Subcutaneous adipose tissue (tissue), 4 donors: ENCODE results near the gene GJD3. TPM values are rescaled to one million over a fixed set of nuclear protein-coding genes. Genes with fewer than 3 reads are reported as not detected.

Source experiments
- total RNA-seq, 4 donors: library from RNA; depleted of rRNA; stranded (reverse); fragments of >200 nt; gene quantifications; one replicate each; pipeline ENCODE4 v1.1.0, GENCODE V29; 2016
- TF ChIP-seq, protein P1 (sequence below): fragments of 450-650 bp; IDR thresholded peaks from one replicate; pipeline ENCODE4 v1.5.1; 2016; ENCODE audit warnings: low read depth, mild to moderate bottlenecking, control low read depth, antibody characterized with exemption, moderate library complexity

Gene GJD3
- total RNA-seq, 4 donors from 2014 or later: 0.94 TPM; not detected in 3

DNA sequence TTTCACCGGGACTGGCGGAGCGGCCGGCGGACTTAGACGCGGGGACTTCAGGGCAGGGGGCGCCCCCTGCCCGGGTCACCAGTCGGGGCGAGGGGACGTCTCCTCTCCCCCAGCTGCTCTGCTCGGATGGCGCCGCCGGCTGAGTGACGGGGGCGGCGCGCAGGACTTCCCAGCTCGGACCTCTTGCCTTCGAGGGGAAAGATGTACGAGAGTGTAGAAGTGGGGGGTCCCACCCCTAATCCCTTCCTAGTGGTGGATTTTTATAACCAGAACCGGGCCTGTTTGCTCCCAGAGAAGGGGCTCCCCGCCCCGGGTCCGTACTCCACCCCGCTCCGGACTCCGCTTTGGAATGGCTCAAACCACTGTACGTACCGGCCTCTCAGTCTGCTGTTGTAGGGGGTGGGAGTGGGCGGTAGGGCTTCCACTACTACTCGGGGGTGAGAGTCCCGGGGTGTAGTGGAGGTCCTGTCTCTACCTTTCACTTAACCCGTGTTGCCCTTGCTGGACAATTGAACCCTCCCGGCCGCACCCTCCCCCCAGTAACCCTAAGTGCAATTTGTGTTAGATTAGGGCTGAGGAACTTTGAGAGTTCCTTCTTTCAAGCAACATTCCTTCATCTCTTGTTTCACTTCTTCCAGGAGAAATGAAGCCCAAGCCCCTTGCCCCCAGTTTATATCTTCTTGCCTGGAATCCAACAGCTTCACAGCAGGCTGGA, 21.9 kb downstream of the GJD3 start:
- TF ChIP-seq, protein P1, sequence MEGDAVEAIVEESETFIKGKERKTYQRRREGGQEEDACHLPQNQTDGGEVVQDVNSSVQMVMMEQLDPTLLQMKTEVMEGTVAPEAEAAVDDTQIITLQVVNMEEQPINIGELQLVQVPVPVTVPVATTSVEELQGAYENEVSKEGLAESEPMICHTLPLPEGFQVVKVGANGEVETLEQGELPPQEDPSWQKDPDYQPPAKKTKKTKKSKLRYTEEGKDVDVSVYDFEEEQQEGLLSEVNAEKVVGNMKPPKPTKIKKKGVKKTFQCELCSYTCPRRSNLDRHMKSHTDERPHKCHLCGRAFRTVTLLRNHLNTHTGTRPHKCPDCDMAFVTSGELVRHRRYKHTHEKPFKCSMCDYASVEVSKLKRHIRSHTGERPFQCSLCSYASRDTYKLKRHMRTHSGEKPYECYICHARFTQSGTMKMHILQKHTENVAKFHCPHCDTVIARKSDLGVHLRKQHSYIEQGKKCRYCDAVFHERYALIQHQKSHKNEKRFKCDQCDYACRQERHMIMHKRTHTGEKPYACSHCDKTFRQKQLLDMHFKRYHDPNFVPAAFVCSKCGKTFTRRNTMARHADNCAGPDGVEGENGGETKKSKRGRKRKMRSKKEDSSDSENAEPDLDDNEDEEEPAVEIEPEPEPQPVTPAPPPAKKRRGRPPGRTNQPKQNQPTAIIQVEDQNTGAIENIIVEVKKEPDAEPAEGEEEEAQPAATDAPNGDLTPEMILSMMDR: no peak

GRCh38 chr17:40341808-40342503, 22.6 kb downstream of the GJD3 start:
- TF ChIP-seq, protein P1: no peak

- TF ChIP-seq, protein P1: no peak
Measured at GRCh38 chr17:40340880-40341807, 23.4 kb downstream of the GJD3 start.

GRCh38 chr17:40340327-40340726, 24.2 kb downstream of the GJD3 start:
- TF ChIP-seq, protein P1: no peak

DNA sequence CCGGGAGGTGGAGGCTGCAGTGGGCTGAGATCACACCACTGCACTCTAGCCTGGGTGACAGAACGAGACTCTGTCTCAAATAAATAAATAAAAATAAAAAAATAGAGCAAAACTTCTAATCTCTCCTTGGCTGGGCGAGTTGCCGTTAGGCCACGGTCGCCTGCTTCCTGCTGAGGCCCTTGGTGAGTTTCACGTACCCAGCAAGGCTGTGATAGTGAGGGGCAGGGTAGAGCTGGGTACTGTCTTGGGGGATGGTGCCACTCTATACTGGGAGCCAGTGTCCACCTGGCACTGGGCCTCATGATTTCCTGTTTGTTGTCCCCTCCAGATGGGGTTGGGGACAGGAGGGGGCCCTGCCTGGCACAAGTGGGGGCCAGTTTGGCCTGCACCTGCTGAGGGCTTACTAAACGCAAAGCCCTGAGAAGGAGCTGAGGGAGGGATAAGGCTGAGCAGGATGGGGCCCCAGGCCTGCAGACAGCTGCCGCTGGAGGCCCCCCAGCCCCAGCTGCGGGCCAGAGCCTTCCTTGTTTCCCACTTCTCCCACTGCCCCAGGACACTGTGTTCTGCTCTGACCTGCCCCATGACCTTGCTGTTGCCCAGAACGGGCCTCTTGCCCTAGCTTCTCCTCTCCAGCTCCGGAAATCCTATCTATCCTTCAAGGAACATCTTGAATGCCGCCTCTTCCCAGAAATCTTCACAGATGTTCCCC, 25.4 kb downstream of the GJD3 start:
- TF ChIP-seq, protein P1: no peak

DNA sequence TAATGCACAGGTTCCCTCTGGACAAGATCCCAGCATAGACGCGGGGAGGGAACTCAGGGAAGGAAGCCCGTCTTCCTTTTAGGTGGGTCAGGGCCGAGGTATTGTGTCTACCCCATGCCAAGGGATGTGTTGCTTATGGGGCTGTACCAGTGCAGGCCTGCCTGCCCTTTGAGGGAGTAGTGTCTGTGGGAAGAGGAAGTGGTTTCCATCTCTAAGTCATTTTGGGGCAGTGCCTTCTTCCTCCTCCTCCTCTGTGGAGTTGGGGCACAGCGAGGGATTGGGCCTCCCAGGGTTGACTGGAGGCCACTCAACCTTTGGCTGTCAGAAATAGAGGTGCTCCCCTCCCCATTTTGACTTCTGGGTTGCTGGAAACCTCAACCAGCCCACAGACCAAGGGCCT, 26.5 kb downstream of the GJD3 start:
- TF ChIP-seq, protein P1: no peak
